OCI-LY7 (cell line): ENCODE data around the gene DVL1. TPM values are rescaled to one million over a fixed set of nuclear protein-coding genes. Genes with fewer than 3 reads are reported as not detected.

Source experiments
- BruUV-seq: library from RNA; stranded (reverse); fragments of 400-500 nt; replicated peaks from 2 replicates; lab custom pipeline; 2021; lab: Mats Ljungman, UMichigan
- CTCF ChIA-PET: fragments of 300-600 bp; sonication (Branson Sonifier 250); formaldehyde crosslinking; loops from one replicate; lab custom pipeline; 2022; ENCODE audit warnings: antibody characterized with exemption; ENCODE audit not compliant: unreplicated experiment; lab: Charles Lee
- POLR2A ChIA-PET: fragments of 300-600 bp; sonication (Branson Sonifier 250); formaldehyde crosslinking; loops from one replicate; lab custom pipeline; 2022; ENCODE audit warnings: antibody characterized with exemption; lab: Charles Lee
- DNase-seq: peaks from one replicate; pipeline ENCODE4 v3.0.0-alpha.2; 2015; ENCODE audit warnings: low spot score
- H2AFZ ChIP-seq: fragments of 200-600 bp; sonication (generic), shearing (Covaris generic); 2 replicates; pipeline ENCODE4 v1.6.1; 2014; ENCODE audit warnings: mild to moderate bottlenecking, antibody characterized with exemption, low read length, moderate library complexity
- H3K27ac ChIP-seq: fragments of 200-600 bp; sonication (generic); 2 replicates; pipeline ENCODE4 v1.5.1; 2014; ENCODE audit warnings: mixed run types, low read depth, mild to moderate bottlenecking, moderate library complexity, low read length, inconsistent platforms; ENCODE audit not compliant: poor library complexity, severe bottlenecking
- H3K36me3 ChIP-seq: fragments of 200-600 bp; sonication (generic); 2 replicates; pipeline ENCODE4 v1.6.1; 2014; ENCODE audit warnings: mild to moderate bottlenecking, antibody characterized with exemption, low read length, moderate library complexity, mixed read lengths; ENCODE audit not compliant: insufficient read depth
- H3K4me1 ChIP-seq: fragments of 200-600 bp; sonication (generic); 2 replicates; pipeline ENCODE4 v1.5.1; 2014; ENCODE audit warnings: mild to moderate bottlenecking, low read length; ENCODE audit not compliant: insufficient read depth, poor library complexity, severe bottlenecking
- H3K4me2 ChIP-seq: fragments of 200-600 bp; sonication (generic); 2 replicates; pipeline ENCODE4 v1.6.1; 2014; ENCODE audit warnings: mild to moderate bottlenecking, low read length
- H3K4me3 ChIP-seq: fragments of 200-600 bp; sonication (generic); 2 replicates; pipeline ENCODE4 v1.5.1; 2014; ENCODE audit warnings: mild to moderate bottlenecking, low read depth, low read length; ENCODE audit not compliant: poor library complexity, severe bottlenecking
- H3K79me2 ChIP-seq: fragments of 200-600 bp; sonication (generic); 2 replicates; pipeline ENCODE4 v1.6.1; 2016; ENCODE audit warnings: low read depth, mild to moderate bottlenecking, low read length, moderate library complexity, mixed read lengths; ENCODE audit not compliant: insufficient read depth
- H3K9me2 ChIP-seq: fragments of 200-600 bp; sonication (generic); 2 replicates; pipeline ENCODE4 v1.6.1; 2016; ENCODE audit warnings: mild to moderate bottlenecking, low read length, mixed read lengths; ENCODE audit not compliant: insufficient read depth
- H3K9me3 ChIP-seq: fragments of 200-600 bp; sonication (generic); 2 replicates; pipeline ENCODE4 v1.6.1; 2014; ENCODE audit warnings: mild to moderate bottlenecking, mixed run types, low read length, mixed read lengths
- H4K20me1 ChIP-seq: fragments of 200-600 bp; sonication (generic); 2 replicates; pipeline ENCODE4 v1.6.1; 2014; ENCODE audit warnings: mild to moderate bottlenecking, antibody characterized with exemption, low read length, moderate library complexity, mixed read lengths; ENCODE audit not compliant: insufficient read depth
- EZH2phosphoT487 ChIP-seq: fragments of 200-600 bp; sonication (generic); IDR thresholded peaks from 2 replicates; pipeline ENCODE4 v1.6.1; 2018; ENCODE audit warnings: low read depth, borderline replicate concordance, mild to moderate bottlenecking, mixed run types, antibody characterized with exemption, low read length, moderate library complexity, mixed read lengths
- intact Hi-C: fragments of 100-400 bp; cut with micrococcal nuclease; formaldehyde crosslinking; loops from one replicate; pipeline ENCODE4 v1.10.0; 2022; ENCODE audit not compliant: unreplicated experiment
- total RNA-seq, 2 experiments: library from RNA; depleted of rRNA in 1 of 2; stranded (reverse); fragments of >200 nt in 1 of 2; shearing (Covaris generic) in 1 of 2; gene quantifications; 2 replicates each; pipeline ENCODE4 v1.2.3, GENCODE V29; 2014 to 2022
- TF ChIP-seq, protein P1 (sequence below): fragments of 200-600 bp; sonication (generic); conservative IDR thresholded peaks from 2 replicates; pipeline ENCODE4 v1.5.1; 2014; ENCODE audit warnings: mild to moderate bottlenecking, antibody characterized with exemption, low read length, moderate library complexity, mixed read lengths

The DVL1 gene
- total RNA-seq, 2 experiments from 2014 or later: 27.8 to 47.1 TPM

DNA sequence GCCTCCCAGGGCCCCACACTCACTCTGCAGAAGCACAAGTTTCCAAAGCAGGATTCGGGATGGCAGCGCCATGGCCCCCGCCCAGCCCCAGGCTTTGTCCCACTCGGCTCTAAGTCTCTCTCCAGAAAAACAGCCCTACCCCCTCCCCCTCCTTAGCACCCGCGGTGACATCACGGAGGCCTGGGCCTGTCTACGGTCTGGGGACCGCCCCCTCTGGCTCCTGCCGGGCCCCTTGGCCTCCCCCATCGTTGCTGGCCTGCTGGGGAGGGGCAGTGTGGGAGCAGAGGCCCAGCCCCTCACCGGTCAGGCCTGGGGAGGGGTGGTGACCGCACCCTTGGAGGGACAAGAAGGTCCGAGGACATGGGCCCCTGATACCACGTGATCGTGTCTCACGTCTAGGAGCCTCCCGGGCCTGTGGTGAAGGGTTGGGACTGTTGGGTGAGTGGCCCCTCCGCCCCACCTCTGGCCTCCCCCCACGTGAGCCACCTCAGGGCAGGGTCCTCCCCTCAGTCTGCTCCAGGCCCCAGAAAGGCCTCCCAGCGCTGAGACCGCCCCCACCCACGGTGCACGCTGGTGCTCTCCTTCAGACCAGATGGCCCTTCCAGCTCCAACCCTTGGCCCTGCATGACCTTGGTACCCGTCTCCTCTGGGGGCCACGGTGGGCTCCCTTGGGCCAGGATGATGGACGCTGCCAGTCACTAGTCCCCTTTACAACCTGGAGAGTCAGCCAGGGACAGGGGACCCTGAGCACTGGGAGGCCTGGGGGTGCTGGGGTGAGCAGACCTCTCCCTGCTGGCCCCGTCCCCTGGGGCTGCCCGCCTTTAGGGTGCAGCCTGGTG lies 9.4 kb upstream of the DVL1 start, which contains the start of gene MXRA8:
TSS of gene MXRA8 (minus strand) at position 123 of the 839 bp plus-strand sequence. CDS start at position 72, 51 bp downstream.
- no peak within 1 kb of the TSS for H3K4me3 ChIP-seq
- no peak within 1 kb of the TSS for H3K27ac ChIP-seq
- intact Hi-C loops: no loop called here

DNA sequence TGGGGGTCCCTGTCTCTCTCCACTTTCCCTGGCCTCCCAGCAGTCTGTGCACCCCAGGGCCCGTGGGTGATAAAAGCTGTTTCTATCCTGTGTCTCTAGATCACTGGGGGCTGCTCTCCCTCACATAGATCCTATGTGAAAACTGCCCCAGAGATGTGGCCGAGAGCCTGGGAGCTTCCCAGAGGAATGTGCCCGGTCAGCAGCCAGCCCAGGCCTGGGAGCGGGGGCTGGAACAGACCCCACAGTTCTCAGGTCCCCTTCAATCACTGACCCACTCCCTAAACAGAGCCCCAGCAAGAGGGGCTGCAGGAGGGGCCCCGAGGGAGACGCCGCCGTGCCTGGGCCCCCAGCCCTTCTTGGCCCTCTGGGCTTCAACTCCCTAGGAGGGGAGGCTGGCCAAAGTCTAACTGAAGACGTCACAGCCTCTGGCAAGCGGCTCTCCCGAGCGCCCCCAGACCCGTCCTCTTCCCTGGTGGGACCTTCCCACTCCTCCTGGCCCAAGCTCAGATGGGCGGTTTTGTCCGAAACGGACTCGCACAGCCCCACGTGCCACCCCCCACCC lies 8.7 kb upstream of the DVL1 start:
- no peak for DNase-seq
- CTCF ChIA-PET: no interaction called here
- Histone ChIP-seq H3K36me3 (no peaks in the 10 kb centered on the region), H3K9me2 (no peaks in the 10 kb centered on the region), H4K20me1 (no peaks in the 10 kb centered on the region), H3K9me3 (no peaks in the 10 kb centered on the region), H3K4me2 (no peak overlapping the region), H2AFZ (no peak overlapping the region), H3K79me2 (no peaks in the 10 kb centered on the region), H3K27ac (no peak overlapping the region), H3K4me1 (peaks cover 6% of the 10 kb centered on the region), H3K4me3 (no peak overlapping the region)
- intact Hi-C loops: no loop called here
- BruUV-seq: no TSS peak
- TF ChIP-seq, protein P1, sequence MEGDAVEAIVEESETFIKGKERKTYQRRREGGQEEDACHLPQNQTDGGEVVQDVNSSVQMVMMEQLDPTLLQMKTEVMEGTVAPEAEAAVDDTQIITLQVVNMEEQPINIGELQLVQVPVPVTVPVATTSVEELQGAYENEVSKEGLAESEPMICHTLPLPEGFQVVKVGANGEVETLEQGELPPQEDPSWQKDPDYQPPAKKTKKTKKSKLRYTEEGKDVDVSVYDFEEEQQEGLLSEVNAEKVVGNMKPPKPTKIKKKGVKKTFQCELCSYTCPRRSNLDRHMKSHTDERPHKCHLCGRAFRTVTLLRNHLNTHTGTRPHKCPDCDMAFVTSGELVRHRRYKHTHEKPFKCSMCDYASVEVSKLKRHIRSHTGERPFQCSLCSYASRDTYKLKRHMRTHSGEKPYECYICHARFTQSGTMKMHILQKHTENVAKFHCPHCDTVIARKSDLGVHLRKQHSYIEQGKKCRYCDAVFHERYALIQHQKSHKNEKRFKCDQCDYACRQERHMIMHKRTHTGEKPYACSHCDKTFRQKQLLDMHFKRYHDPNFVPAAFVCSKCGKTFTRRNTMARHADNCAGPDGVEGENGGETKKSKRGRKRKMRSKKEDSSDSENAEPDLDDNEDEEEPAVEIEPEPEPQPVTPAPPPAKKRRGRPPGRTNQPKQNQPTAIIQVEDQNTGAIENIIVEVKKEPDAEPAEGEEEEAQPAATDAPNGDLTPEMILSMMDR: no peak
- no peak for TF ChIP-seq EZH2phosphoT487
- POLR2A ChIA-PET: no interaction called here

More for the DNA sequence above, 9.4 kb upstream of the DVL1 start, which contains the start of gene MXRA8:
- no peaks in the 10 kb centered on the region for H3K4me1 ChIP-seq
- no peaks in the 10 kb centered on the region for H3K9me2 ChIP-seq
- ChIA-PET CTCF (no interaction called here), POLR2A (no interaction called here)
- DNase-seq: no peak
- no peak within 1 kb of the TSS for H3K4me2 ChIP-seq
- no peaks in the 10 kb centered on the region for H3K9me3 ChIP-seq
- H4K20me1 ChIP-seq: no peaks in the 10 kb centered on the region
- TF ChIP-seq, protein P1: no peak
- no peak for TF ChIP-seq EZH2phosphoT487
- no peaks in the 10 kb centered on the region for H3K36me3 ChIP-seq
- BruUV-seq: no TSS peak
- H2AFZ ChIP-seq: no peak within 1 kb of the TSS
- H3K79me2 ChIP-seq: no peaks in the 10 kb centered on the region
